HG03108 (cell line): ENCODE data around the gene TNFAIP8L2.
"Not testable (repeated sequence)": the region's sequence is repeated elsewhere in the genome, so short reads cannot be mapped to it uniquely, and the experiment has no call there.

Experiments
- ATAC-seq: cut with Tn5 transposase; IDR thresholded peaks from one replicate; pipeline ENCODE4 v1.9.1; 2021; ENCODE audit warnings: moderate library complexity; ENCODE audit not compliant: unreplicated experiment

Gene TNFAIP8L2

DNA sequence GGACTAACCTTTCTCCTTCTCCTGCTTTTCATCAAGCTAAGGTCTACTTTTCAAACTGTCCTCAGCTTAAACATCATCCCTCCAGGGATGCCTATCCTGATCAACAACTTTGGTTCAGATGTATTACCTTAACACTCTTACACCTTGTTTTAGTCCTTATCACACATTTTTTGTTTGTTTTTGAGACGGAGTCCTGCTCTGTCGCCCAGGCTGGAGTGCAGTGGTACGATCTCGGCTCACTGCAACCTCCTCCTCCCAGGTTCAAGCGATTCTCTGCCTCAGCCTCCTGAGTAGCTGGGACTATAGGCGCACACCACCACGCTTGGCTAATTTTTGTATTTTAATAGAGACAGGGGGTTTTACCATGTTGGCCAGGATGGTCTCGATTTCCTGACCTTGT, 32.2 kb downstream of the TNFAIP8L2 start:
- not testable (repeated sequence) for ATAC-seq

DNA sequence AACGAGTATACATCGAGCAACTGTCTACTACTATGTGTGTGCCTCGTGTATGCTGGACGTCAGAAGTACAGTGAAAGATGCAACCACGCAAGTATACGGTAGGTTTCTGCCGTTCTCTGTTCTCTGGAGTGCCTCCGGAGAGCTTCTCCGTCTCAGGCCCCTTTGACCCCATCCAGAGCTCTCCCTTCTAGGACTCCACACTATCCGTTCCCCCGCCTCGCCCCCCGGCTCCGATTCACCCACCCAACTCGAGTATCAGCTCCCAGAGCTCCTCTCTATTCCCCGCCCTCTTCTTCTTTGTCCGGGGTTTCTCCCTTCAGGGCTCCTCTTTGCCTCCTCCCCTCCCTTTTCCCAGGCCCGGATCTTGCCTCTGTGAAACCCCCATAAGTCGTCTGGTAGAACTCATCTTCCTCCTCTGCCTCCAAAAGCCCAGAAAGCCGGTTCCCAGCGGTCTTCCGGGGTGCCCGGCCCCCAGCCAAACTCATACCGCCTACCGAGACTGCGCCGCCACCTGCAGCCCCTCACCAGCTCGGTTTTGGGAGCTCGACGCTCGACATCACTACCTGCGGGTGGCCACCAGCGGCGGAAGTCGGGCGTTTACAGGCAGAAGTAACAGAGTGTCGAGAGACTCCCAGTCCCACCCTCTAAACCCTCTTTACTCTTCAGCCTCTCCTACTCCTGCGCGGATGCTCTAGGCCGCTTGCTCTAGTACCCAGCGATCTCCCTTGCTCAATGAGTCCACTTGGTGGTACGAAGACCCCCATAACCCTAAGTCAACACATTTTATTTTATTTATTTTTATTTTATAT, 33.4 kb downstream of the TNFAIP8L2 start, which contains the start of gene VPS72:
TSS of gene VPS72 (minus strand) at position 561 of the 809 bp plus-strand sequence. CDS start at position 485, 76 bp downstream.
- peak; percentile 92 for ATAC-seq

- no peak for ATAC-seq
Measured at GRCh38 chr1:151192047-151192446, 35.6 kb downstream of the TNFAIP8L2 start.

GRCh38 chr1:151193304-151193703, 36.9 kb downstream of the TNFAIP8L2 start:
- no peak for ATAC-seq

GRCh38 chr1:151193856-151194255, 37.4 kb downstream of the TNFAIP8L2 start:
- no peak for ATAC-seq

- ATAC-seq, result not testable (repeated sequence)
Measured at GRCh38 chr1:151194894-151195594, 38.6 kb downstream of the TNFAIP8L2 start.

- no peak for ATAC-seq
Measured at GRCh38 chr1:151196292-151196800, 39.9 kb downstream of the TNFAIP8L2 start.

GRCh38 chr1:151197863-151198253, 41.4 kb downstream of the TNFAIP8L2 start:
- no peak for ATAC-seq

- ATAC-seq, result peak; percentile 90
Measured at GRCh38 chr1:151198254-151199127, 42.0 kb downstream of the TNFAIP8L2 start, which contains the start of gene PIP5K1A. Gene PIP5K1A, plus strand, starts transcription at chr1:151198552. Its CDS starts 445 bp downstream, at chr1:151198997.

- ATAC-seq, result no peak
Measured at GRCh38 chr1:151199873-151200581, 43.6 kb downstream of the TNFAIP8L2 start.

GRCh38 chr1:151205381-151205965, 49.0 kb downstream of the TNFAIP8L2 start:
- not testable (repeated sequence) for ATAC-seq
